Effector CD4-positive, alpha-beta T cell (primary cell): Measurements from ENCODE around the gene SCFD2.
A peak's percentile ranks its signal among the peaks of the same experiment; 100 is the strongest.

Experiments used
- DNase-seq: peaks from one replicate; pipeline ENCODE4 v3.0.0-alpha.2; 2020

SCFD2 gene

DNA sequence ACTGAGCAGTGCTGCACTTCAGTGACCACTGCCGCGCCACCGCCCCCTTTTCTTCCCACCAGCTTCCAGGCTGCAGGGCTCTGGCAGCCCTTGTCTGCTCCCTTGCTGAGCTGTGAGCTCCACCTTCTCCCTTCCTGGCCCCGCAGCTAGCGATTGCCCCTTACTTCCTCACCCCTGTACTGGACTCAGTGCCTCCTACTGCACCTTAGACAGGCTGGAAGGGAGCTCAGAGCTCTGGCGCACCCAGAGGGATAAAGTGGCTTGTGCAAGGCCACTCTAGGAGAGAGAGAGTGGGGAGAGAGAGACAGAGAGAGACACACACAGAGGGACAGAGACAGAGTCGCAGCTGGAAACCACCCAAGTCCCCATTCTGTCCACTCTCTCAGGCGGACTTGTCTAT, 497.7 kb downstream of the SCFD2 start:
- no peak for DNase-seq

DNA sequence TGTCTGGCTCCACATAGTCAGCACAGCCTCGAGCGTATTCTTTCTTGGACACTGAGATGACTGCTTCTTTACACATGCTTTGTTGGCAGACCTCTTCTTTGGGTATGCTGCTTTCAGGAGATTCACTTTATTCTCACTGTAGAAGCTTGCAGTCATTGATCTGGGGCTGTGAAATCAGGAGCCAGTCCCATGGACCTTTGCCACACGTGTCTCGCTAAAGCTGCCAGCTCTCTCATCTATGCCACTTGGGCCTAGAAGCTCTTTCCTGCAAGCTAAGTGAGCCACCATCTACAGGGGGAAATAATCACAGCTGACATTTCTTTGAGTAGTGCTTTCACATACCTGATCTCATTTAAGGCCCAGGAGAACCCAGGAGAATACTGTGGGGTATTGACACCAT, 498.7 kb downstream of the SCFD2 start:
- DNase-seq = no peak

DNA sequence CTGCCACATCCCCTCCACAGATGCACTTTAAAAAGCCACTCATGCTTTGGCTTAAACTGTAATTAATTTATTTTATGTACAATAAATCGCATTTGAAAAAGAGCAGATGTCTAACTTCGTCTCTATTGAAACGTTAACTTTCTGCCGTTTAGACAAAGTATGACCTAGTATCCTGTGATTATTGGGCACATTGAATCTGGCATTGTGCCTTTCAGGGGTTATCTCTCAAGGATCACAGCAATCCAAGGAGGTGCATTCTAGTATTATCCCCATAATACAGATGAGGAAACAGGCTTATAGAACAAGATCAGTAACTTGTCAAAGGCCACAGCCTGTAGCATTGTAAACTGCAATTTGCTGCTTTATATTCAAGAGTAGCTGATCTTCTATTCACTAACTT, 499.1 kb downstream of the SCFD2 start:
- no peak for DNase-seq

DNA sequence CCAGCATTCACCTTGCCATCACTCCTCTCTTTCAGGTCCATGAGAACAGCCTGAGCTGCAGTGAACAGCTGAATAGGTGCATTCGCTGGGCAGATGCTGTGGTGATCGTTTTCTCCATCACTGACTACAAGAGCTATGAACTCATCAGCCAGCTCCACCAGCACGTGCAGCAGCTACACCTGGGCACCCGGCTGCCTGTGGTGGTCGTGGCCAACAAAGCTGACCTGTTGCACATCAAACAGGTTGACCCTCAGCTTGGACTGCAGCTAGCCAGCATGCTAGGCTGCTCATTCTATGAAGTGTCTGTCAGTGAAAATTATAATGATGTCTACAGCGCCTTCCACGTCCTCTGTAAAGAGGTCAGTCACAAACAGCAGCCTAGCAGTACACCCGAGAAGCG, 500.6 kb downstream of the SCFD2 start:
- DNase-seq = no peak

DNA sequence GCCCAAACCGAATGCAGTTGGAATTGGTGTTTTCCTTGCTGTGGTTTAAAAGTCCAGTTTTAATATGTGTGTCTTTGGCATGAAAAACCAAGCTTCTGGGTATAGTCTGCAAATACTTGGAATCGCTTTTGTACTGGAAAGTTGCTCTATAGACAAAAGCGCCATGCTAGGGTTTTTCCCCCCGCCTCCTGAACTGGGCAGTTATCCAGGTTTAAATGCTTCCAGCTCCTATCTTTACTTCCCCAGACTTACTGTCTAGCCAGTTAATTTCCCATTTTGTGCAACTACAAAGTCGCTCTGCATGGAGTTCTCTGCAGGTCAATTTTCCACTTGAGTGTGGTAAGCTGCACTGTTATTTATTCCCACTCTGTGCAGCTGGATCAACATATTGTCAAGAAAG, 501.1 kb downstream of the SCFD2 start:
- DNase-seq = no peak

DNA sequence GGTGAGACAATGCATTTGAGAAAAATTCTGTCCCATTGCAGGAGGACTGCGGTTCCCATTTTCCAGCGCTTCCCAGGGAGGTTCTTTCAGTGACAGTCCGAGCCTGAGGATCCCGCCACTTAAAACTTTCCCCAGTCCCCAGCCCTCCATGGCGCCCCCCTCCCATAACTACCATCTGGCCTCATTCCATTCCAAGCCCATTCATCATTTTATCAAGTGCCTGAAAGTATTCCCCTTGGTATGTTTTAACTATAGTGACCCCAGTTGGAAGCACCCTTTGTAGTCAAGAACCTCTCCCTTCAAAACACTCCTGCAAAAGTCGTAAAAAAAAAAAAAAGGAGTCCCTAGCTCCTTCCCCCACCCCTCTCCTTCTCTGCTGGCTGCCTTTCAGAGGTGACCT, 502.5 kb downstream of the SCFD2 start:
- no peak for DNase-seq

DNA sequence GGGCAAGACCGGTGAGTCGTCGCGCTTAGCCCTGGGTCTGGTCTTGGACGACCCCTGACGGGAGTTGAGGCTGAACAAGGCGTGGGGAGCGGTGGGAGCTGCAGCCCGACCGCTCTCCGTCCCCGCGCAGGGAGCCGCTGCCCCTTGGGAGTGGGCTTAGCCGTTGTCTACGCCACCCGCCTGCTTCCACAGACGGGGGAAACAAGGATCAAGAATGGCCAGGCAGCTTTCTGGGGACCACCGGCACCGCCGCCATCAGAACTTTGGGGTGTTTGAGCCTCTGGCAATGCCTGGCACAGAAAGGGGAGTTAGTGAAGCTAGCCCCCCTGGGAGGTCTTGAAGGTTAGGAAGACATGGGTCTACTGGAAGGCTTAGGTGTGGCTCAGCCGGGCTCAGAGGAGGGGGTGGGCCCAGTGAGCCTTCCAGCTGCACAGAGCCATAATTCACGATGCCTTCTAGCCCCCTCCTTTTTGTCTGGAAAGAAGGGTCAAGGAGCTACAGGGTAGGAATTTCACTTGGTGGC, 503.2 kb downstream of the SCFD2 start:
- DNase-seq = no peak

DNA sequence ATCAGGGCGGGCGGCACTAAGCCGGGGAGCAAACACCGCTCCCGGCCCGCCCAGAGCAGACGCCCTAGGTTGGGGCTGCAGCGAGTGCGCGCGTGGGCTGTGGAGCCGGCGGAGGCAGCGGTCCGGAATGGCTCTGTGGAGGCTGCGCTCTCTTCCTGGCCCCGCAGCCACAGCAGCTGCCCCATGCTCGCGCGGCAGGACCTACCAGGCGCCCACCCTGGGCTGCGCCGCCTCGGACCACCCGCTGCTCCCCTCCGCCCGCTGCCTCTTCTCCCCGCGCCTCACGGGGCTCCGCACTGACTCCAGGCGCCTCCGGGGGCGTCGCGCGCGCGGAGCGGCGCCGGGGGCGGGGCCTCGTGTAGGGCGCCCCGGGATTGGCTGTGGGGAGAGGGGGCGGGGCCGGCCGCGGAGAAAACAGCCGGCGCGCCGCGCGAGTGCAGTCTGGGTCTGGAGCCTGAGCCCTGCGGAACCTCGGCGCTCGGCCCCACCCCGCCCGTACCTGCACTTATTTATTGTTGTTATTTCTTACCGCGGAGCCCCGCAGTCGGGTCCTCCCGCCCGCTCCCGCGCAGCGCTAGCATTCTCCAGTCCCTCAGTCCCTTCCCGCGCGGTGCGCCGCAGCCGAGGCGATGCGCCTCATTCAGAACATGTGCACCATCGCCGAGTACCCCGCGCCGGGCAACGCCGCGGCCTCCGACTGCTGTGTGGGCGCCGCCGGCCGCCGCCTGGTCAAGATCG, 503.8 kb downstream of the SCFD2 start, which contains the start of gene RASL11B:
TSS of gene RASL11B (plus strand) at position 439 of the 738 bp plus-strand sequence. CDS start at position 630, 191 bp downstream.
- DNase-seq = peak; percentile 68

DNA sequence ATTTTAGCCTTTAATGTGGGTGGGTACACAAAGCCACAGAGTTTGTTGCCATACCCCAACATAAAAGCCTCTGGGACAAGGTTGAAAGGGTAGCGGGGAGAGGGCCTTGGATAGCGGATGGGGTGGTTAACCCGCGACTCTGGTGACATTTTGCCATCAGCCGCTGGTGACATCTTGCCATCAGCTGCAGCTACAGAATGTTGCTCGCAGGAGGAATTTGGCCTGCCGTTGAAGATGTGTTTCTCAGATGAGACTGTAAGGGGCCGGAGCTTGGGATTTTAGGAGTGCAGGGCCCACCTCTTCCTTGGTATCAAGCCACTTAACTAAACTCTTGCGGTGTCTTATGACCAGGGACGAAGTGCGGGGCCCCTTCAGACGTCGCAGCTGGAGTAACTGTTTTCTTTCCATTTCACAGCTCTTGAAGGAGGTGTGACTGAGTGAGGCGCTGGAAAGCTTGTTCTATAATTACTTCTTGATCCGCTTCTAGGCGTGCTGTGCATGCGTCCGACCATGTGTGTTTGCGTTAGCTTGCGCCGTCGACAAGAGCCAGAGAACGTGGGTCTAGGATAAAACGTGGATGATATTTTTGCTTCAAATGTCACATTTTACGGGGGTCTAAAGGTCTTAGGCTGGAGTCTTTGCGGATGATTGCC, 504.6 kb downstream of the SCFD2 start:
- no peak for DNase-seq

DNA sequence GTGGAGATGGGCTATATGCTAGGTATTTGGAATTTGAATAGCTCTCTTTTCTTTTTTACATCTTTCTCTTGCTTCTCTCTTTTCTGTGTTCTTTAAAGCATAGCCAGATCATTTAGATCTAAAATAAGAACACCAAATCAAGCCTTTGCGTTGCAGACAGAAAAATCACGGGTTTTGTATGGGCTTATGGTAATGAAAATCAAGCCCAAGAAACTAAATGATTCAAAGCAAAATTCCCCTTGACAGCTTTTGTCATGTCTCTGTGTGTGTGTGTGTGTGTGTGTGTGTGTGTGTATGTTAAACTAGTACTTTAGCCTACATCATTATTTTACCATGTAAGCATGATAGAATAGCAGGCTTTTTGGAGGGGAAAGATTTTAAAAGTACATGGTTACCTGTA, 505.5 kb downstream of the SCFD2 start:
- no peak for DNase-seq

DNA sequence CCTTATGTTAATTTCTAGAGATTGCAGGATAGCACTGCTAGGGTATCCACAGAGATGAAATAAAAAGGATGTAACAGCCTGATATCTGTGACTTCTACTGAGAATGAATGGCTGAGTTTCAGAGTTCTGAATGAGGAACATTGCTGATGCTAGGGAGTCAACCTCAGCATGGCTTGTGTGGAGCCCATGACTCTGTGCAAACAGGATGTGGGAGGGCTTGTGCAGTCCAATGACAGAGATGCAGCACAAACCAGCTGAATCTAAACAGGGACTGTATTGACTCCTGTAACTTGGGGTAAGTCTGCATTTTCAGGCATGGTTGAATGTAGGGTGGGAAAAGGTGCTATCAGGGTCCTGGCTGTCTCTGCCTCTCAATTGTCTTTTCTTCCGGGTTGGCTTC, 509.1 kb downstream of the SCFD2 start:
- no peak for DNase-seq

DNA sequence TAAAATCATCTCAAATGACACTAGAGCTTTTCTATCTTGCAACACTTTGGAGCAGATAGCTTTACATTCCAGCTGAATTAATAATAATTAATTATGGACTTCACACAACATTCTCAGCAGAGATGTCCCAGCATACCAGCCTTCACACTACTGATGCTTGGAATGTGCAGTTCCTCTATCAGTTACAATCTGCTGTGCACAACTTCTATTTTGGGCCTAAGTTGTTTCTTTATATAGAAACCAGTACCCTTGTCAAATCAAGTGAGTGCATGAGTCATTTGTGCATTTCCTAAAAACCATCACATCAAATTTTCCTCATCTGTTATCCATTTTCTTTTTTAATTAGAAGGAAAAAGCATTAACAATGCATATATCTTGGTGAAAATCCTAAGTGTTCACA, 512.5 kb downstream of the SCFD2 start:
- DNase-seq = no peak

DNA sequence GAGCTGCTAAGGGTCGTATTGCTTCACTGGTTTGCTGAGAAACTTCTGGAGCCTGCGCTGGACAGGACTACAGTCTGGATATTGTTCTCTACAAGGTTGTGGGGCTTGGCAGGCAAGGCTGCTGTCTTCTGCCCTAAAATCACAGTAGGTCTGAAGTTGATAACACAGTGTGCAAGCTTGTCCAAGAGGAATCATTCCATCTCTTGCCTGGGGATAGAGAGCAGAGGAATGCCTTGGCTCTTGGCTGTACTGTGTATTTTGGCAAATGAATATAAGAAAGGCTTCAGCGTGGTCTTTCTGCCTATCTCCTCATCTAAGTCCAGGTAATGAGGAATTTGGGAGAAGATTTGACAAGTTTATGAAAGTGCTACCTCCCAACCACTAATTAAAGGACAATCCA, 513.1 kb downstream of the SCFD2 start:
- no peak for DNase-seq

DNA sequence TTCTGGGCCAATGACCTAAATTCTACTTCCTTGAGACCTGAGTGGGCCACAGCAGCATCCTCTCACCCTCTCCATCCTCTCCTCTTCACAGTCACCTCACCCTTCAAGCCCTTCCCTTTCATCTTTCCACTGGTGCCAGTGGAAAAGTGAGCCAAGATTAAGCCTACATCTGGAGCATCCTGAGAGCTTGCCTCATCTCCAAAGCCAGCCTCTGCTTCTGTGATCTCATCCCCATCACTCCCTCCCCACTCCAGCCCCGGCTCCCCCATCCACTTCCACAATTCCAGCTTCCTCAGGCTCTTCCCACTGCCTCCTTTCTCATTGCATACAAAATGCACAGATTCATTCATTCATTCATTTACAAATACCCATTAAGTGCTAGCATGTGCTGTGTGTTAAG, 513.8 kb downstream of the SCFD2 start:
- no peak for DNase-seq

DNA sequence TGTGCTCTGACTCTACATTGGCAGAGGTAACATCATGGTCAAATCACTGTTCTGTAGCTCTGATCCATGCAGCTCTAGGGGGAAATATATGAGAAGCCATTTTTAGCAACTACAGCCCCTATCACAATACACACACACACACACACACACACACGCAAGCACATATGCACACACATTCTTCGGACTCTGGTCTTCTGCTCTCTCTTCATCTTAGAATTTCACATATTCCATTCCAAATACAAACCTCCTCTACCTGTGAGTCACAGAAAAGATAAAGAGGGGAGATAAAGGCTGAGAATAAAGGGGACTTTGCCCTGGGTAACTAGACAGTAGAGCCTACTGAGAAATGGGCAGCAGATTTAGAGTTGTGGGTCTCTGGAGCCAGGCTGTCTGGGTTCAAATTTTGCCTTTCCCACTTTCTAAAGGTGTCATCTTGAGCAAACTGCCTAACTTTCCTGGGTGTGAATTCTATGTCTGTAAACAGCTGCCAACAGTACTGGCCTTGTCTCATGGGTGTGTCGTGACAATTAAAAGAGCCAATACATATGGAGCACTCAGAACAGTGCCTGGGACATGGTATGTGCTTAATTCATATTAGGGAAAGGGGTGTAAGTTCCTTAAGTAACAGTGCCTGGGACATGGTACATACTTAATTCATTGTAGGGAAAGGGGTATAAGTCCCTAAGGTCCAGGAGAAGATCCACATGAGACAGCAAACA, 515.3 kb downstream of the SCFD2 start:
- DNase-seq = no peak

DNA sequence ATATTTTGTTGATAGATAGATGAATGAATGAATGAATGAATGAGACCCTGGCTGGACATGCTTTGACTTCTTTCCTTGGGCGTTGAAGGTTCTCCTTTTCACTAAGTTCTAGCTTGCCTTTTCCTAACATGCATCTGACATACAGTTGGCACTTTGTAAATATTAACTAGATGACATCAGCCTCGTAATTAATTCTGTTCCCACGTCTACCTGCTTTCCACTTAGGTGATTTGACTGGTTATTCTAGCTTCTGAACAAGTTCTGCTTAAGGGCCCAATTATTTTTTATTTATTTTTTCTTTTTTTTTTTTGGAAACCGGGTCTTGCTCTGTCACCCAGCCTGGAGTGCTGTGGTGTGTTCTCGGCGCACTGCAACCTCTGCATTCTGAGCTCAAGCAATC, 517.6 kb downstream of the SCFD2 start:
- no peak for DNase-seq

DNA sequence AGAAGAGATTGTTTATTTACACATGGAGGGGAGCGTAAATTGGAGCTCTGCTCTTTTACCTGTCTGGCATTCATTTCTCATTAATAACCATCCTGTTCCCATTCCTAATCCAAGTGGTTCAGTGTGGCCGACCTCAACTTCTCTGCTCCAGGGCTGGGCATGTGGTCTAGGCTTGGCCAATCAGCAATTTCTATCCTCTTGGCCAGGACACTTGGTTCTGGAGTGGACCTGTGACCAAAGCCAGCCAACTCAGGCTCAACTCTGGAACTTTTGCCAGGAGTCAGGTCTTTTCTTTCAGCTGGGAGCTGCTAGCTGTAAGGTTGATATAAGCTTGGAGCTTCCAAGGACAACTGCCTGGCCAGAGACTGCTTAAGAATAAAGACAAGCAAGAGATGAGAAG, 519.4 kb downstream of the SCFD2 start:
- DNase-seq = no peak

DNA sequence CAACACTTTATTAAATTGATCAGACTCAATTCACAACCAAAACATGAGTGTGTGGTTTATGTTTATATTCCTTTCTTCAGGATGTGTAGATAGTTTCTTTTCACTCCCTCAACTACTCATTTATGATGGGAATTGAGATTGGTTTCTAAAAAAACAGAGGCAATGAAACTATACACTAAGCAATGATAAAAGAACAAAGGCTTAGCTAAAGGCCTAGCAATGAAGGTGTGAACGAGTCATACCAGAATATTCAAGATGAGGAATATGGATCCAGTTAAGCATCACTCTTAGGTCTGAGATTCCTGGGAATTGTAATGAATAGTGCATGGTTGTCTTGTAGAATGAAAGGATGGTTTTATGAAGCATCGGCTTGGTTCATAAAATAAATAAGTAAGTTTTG, 521.3 kb downstream of the SCFD2 start:
- no peak for DNase-seq

DNA sequence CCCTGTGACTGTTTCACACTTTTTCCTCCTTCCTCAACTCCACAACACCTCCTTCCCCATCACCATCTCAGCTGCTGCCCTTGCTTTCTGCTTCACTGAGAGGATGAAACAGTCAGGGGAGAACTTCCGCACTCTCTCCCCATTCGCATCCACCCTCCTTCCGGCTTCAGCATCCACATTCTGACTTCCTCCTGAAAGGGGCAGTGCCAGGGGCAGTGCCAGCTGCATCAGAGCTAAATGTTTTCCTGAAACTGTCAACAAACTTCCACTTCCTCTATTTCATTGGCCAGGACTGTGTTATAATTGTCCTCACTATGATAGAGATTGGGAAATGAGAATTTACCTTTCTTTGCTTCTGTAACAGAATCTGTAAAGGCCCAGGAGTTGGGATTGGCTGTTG, 521.9 kb downstream of the SCFD2 start:
- no peak for DNase-seq

DNA sequence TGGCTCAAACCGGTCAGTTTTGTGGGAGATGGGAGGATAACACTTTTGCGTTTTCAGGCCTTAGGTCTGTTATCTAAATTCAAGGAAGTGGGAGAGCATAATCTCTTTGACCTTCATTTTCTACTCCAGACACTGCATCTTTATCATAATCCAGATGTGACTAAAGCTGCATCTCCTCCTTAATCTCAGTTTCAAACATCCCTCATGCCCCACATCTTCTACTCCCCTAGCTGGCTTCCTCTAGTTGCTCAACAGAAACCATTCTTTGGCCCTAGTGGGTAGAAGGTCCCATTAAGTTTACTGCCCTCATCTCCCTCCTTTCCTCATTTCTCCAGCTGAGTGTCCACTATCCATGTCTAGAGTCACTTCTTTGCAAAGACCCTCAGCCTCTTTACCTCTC, 522.5 kb downstream of the SCFD2 start:
- DNase-seq = no peak

DNA sequence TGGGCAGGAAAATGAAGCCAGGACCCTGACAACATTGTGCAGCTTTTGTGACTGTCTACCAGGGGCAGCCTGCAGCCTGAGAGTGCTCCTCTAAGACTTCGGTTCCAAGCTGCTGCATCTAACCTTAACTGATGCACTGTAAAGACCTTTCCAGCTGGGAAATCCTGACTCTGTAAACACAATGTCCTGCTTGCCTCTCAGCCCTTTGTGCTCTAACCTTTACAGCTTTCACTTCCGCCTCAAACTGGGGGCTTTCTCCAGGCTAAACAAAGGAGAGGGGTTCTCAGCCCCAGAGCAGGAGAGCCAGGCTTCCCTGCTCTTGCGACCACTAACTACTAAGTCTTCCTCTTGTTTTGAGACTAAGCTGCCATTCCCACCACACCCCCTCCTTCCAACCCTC, 523.1 kb downstream of the SCFD2 start:
- DNase-seq = no peak

DNA sequence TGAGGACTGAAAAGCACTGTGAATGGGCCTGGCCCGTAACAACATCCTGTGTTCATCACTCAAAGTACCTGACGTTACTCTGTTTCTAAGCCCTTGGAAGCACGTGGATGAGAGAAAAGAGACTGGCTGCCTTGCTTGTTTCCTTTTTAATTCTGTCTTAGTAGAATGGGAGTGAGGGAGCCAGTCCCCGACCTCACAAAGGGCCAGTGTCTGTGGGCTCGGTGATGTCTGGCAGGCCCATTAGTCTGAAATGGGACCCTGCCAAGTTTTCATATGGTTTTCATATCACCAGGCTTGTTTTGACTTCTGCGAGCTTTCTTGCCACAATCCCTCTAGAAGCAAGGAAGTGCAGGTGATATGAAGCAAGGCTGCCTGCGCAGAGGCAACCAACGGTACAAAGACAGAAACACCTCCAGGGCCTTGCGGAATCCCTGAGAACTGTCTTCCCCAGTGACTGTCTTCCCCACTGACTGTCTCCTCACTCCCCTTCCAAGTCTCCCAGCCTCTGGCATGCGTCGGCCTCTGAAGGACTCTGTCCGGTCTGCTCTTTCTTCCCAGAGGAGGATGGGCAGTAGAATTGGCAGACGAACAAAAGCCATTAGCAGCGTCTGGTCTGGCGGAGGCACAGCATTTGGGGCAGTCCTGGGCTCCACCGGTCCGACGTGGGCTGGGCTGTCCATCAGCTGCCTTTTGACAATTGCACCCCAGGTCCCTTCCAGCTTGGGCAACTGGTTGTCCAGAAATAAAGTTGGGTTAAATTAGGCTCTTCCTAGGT, 524.0 kb downstream of the SCFD2 start:
- no peak for DNase-seq
